HEK293 (cell line): Measurements from ENCODE around the gene INSM2.

ENCODE experiments used
- CTCF ChIA-PET: fragments of 350-600 bp; formaldehyde crosslinking; extraction: SDS; loops from one replicate; lab custom pipeline; 2021; ENCODE audit warnings: antibody characterized with exemption; lab: Yijun Ruan, JAX
- POLR2A ChIA-PET: fragments of 300-600 bp; formaldehyde crosslinking; extraction: SDS; loops from one replicate; lab custom pipeline; 2020; ENCODE audit warnings: antibody characterized with exemption, inconsistent platforms; lab: Yijun Ruan, JAX
- H3K27ac ChIP-seq: fragments of 200-500 bp; sonication (Bioruptor generic); 2 replicates; pipeline ENCODE4 v1.5.1; 2014; ENCODE audit warnings: low read depth, low read length, control low read depth, inconsistent platforms; ENCODE audit errors: extremely low read depth
- H3K36me3 ChIP-seq, 2 experiments: fragments of 200-500 bp in 1 of 2; sonication (Bioruptor generic) in 1 of 2; 1 replicate in 1 of 2; 2 replicates in 1 of 2; pipeline ENCODE4 v1.5.1; 2014 to 2017; ENCODE audit warnings: inconsistent platforms in 2 of 2, low read length in 2 of 2; ENCODE audit not compliant: control insufficient read depth in 2 of 2, insufficient read depth in 1 of 2
- H3K4me1 ChIP-seq: fragments of 200-500 bp; sonication (Bioruptor generic); 2 replicates; pipeline ENCODE4 v1.5.1; 2014; ENCODE audit warnings: mild to moderate bottlenecking, low read length, inconsistent platforms; ENCODE audit not compliant: control insufficient read depth, insufficient read depth
- H3K4me3 ChIP-seq: 2 replicates; pipeline ENCODE4 v1.5.1; 2011; ENCODE audit warnings: low read depth, mild to moderate bottlenecking, control low read depth, low read length, moderate library complexity
- H3K9me3 ChIP-seq: fragments of 200-500 bp; sonication (Bioruptor generic); 2 replicates; pipeline ENCODE4 v1.5.1; 2014; ENCODE audit warnings: low read depth, low read length, inconsistent platforms; ENCODE audit not compliant: control insufficient read depth, insufficient read depth
- BCL11B ChIP-seq: fragments of 450-650 bp; formaldehyde crosslinking; IDR thresholded peaks from 2 replicates; pipeline ENCODE4 v1.5.1; 2016; ENCODE audit warnings: low read depth, missing biosample characterization, missing genetic modification characterization
- BCL6B ChIP-seq: fragments of 450-650 bp; formaldehyde crosslinking; IDR thresholded peaks from 2 replicates; pipeline ENCODE4 v1.5.1; 2017; ENCODE audit warnings: missing biosample characterization, missing genetic modification characterization
- IKZF3 ChIP-seq: fragments of 450-650 bp; IDR thresholded peaks from 2 replicates; pipeline ENCODE4 v1.5.0; 2018; ENCODE audit warnings: missing biosample characterization, mild to moderate bottlenecking, missing genetic modification characterization, moderate library complexity
- KLF9 ChIP-seq: fragments of 450-650 bp; formaldehyde crosslinking; IDR thresholded peaks from 2 replicates; pipeline ENCODE4 v1.5.1; 2016; ENCODE audit warnings: missing biosample characterization, missing genetic modification characterization, low read depth
- OVOL3 ChIP-seq: fragments of 450-650 bp; formaldehyde crosslinking; IDR thresholded peaks from 2 replicates; pipeline ENCODE4 v1.5.1; 2016; ENCODE audit warnings: missing biosample characterization, missing genetic modification characterization
- SALL2 ChIP-seq: fragments of 450-650 bp; formaldehyde crosslinking; IDR thresholded peaks from 2 replicates; pipeline ENCODE4 v1.5.0; 2017; ENCODE audit warnings: missing biosample characterization, mild to moderate bottlenecking, missing genetic modification characterization, borderline replicate concordance
- TCF7L2 ChIP-seq: IDR thresholded peaks from 2 replicates; pipeline ENCODE4 v1.6.1; 2011; ENCODE audit warnings: low read depth, mild to moderate bottlenecking, inconsistent platforms, low read length, moderate library complexity, borderline replicate concordance
- TRIM28 ChIP-seq: IDR thresholded peaks from 2 replicates; pipeline ENCODE4 v1.6.1; 2011; ENCODE audit warnings: low read length, control low read depth, borderline replicate concordance
- ZFP37 ChIP-seq: fragments of 450-650 bp; formaldehyde crosslinking; IDR thresholded peaks from 2 replicates; pipeline ENCODE4 v1.5.1; 2016; ENCODE audit warnings: missing biosample characterization, missing genetic modification characterization
- ZNF121 ChIP-seq: fragments of 450-650 bp; formaldehyde crosslinking; IDR thresholded peaks from 2 replicates; pipeline ENCODE4 v1.5.1; 2016; ENCODE audit warnings: missing biosample characterization, missing genetic modification characterization
- ZNF138 ChIP-seq: fragments of 450-650 bp; formaldehyde crosslinking; IDR thresholded peaks from 2 replicates; pipeline ENCODE4 v1.5.1; 2016; ENCODE audit warnings: missing biosample characterization, missing genetic modification characterization, borderline replicate concordance
- ZNF175 ChIP-seq: fragments of 450-650 bp; formaldehyde crosslinking; IDR thresholded peaks from 2 replicates; pipeline ENCODE4 v1.5.1; 2016; ENCODE audit warnings: missing biosample characterization, missing genetic modification characterization
- ZNF24 ChIP-seq: fragments of 450-650 bp; formaldehyde crosslinking; IDR thresholded peaks from 2 replicates; pipeline ENCODE4 v1.5.1; 2016; ENCODE audit warnings: missing biosample characterization, missing genetic modification characterization
- ZNF366 ChIP-seq: fragments of 450-650 bp; formaldehyde crosslinking; conservative IDR thresholded peaks from 2 replicates; pipeline ENCODE4 v1.5.1; 2016; ENCODE audit warnings: missing biosample characterization, missing genetic modification characterization
- ZNF501 ChIP-seq: fragments of 450-650 bp; formaldehyde crosslinking; IDR thresholded peaks from 2 replicates; pipeline ENCODE4 v1.5.1; 2016; ENCODE audit warnings: missing biosample characterization, missing genetic modification characterization
- ZNF555 ChIP-seq: fragments of 450-650 bp; formaldehyde crosslinking; conservative IDR thresholded peaks from 2 replicates; pipeline ENCODE4 v1.5.1; 2017; ENCODE audit warnings: missing biosample characterization, mild to moderate bottlenecking, missing genetic modification characterization, inconsistent platforms
- ZNF571 ChIP-seq: fragments of 450-650 bp; formaldehyde crosslinking; IDR thresholded peaks from 2 replicates; pipeline ENCODE4 v1.5.0; 2017; ENCODE audit warnings: missing biosample characterization, missing genetic modification characterization
- ZNF624 ChIP-seq: fragments of 450-650 bp; formaldehyde crosslinking; IDR thresholded peaks from 2 replicates; pipeline ENCODE4 v1.5.1; 2017; ENCODE audit warnings: missing biosample characterization, missing genetic modification characterization
- ZNF660 ChIP-seq: fragments of 450-650 bp; IDR thresholded peaks from 2 replicates; pipeline ENCODE4 v1.5.1; 2018; ENCODE audit warnings: missing biosample characterization, mild to moderate bottlenecking, missing genetic modification characterization
- ZNF704 ChIP-seq: fragments of 450-650 bp; formaldehyde crosslinking; IDR thresholded peaks from 2 replicates; pipeline ENCODE4 v1.5.1; 2016; ENCODE audit warnings: missing biosample characterization, missing genetic modification characterization
- ZNF747 ChIP-seq: fragments of 450-650 bp; formaldehyde crosslinking; IDR thresholded peaks from 2 replicates; pipeline ENCODE4 v1.5.1; 2016; ENCODE audit warnings: missing biosample characterization, missing genetic modification characterization
- ZNF776 ChIP-seq: fragments of 450-650 bp; formaldehyde crosslinking; IDR thresholded peaks from 2 replicates; pipeline ENCODE4 v1.5.0; 2017; ENCODE audit warnings: missing biosample characterization, missing genetic modification characterization, borderline replicate concordance
- ZNF791 ChIP-seq: fragments of 450-650 bp; formaldehyde crosslinking; IDR thresholded peaks from 2 replicates; pipeline ENCODE4 v1.5.1; 2016; ENCODE audit warnings: missing biosample characterization, missing genetic modification characterization
- TF ChIP-seq, protein P1 (sequence below): fragments of 450-650 bp; formaldehyde crosslinking; IDR thresholded peaks from 2 replicates; pipeline ENCODE4 v1.5.1; 2016; ENCODE audit warnings: missing biosample characterization, missing genetic modification characterization

Gene INSM2

GRCh38 chr14:35525695-35526094, 8.3 kb upstream of the INSM2 start:
- Histone ChIP-seq H3K27ac (no peak overlapping the region), H3K9me3 (no peaks in the 10 kb centered on the region), H3K4me3 (no peak overlapping the region), H3K4me1 (no peaks in the 10 kb centered on the region), H3K36me3 (no peaks in the 10 kb centered on the region)
- no peak for TF ChIP-seq ZNF121 (tag by site-specific recombination)
- TF ChIP-seq, protein P1, sequence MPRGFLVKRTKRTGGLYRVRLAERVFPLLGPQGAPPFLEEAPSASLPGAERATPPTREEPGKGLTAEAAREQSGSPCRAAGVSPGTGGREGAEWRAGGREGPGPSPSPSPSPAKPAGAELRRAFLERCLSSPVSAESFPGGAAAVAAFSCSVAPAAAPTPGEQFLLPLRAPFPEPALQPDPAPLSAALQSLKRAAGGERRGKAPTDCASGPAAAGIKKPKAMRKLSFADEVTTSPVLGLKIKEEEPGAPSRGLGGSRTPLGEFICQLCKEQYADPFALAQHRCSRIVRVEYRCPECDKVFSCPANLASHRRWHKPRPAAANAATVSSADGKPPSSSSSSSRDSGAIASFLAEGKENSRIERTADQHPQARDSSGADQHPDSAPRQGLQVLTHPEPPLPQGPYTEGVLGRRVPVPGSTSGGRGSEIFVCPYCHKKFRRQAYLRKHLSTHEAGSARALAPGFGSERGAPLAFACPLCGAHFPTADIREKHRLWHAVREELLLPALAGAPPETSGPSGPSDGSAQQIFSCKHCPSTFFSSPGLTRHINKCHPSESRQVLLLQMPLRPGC (tag by site-specific recombination): no peak
- no peak for TF ChIP-seq ZNF24 (tag by site-specific recombination)
- no peak for TF ChIP-seq TCF7L2
- no peak for TF ChIP-seq ZNF704
- TF ChIP-seq TRIM28: no peak
- no peak for TF ChIP-seq ZNF138
- TF ChIP-seq ZFP37: no peak
- no peak for TF ChIP-seq ZNF660 (tag by site-specific recombination)
- no peak for TF ChIP-seq ZNF624 (tag by site-specific recombination)
- no peak for TF ChIP-seq ZNF747 (tag by site-specific recombination)
- CTCF ChIA-PET: no interaction called here
- POLR2A ChIA-PET: no interaction called here

GRCh38 chr14:35526962-35527361, 7.0 kb upstream of the INSM2 start:
- Histone ChIP-seq H3K4me1 (no peaks in the 10 kb centered on the region), H3K9me3 (no peaks in the 10 kb centered on the region), H3K36me3 (no peaks in the 10 kb centered on the region), H3K4me3 (no peak overlapping the region), H3K27ac (no peak overlapping the region)
- POLR2A ChIA-PET: no interaction called here
- no peak for TF ChIP-seq ZNF555 (tag by site-specific recombination)
- TF ChIP-seq ZNF175 (tag by site-specific recombination): no peak
- no peak for TF ChIP-seq BCL11B (tag by site-specific recombination)
- TF ChIP-seq ZNF571 (tag by site-specific recombination): no peak
- no peak for TF ChIP-seq OVOL3
- no peak for TF ChIP-seq ZNF24 (tag by site-specific recombination)
- TF ChIP-seq ZNF776 (tag by site-specific recombination): no peak
- TF ChIP-seq SALL2 (tag by site-specific recombination): no peak
- TF ChIP-seq ZNF501 (tag by site-specific recombination): no peak
- no peak for TF ChIP-seq ZNF791 (tag by site-specific recombination)
- TF ChIP-seq BCL6B (tag by site-specific recombination): no peak
- TF ChIP-seq KLF9: no peak
- TF ChIP-seq ZNF747 (tag by site-specific recombination): no peak
- TF ChIP-seq IKZF3: no peak
- no peak for TF ChIP-seq ZNF366
- CTCF ChIA-PET: no interaction called here
